ENCODE measurements around the gene CAPNS1.
"Not testable (repeated sequence)": the region's sequence is repeated elsewhere in the genome, so short reads cannot be mapped to it uniquely, and the experiment has no call there.

Gene CAPNS1

DNA sequence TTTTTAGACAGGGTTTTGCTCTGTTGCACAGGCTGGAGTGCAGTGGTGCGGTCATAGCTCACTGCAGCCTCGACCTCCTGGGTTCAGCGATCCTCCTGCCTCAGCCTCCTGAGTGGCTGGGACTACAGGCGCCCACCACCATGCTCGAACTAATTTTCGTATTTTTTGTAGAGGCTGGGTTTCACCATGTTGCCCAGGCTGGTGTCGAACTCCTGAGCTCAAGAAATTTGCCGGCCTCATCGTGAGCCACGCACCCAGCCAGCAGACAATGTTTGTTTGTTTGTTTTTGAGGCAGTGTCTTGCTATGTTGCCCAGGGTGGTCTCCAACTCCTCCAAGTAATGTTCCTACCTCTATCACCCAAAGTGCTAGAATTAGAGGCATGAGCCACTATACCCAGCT is 13.3 kb downstream of the CAPNS1 start:
- Histone ChIP-seq H3K36me3 (replicated peaks) (peaks cover 29% of the 10 kb centered on the region), H3K27me3 (replicated peaks) (no peaks in the 10 kb centered on the region), H3K4me3 (ENCODE audit: low read depth, low read length) (no peak overlapping the region), H3K27ac (no peak overlapping the region)
- TF ChIP-seq, protein P1, sequence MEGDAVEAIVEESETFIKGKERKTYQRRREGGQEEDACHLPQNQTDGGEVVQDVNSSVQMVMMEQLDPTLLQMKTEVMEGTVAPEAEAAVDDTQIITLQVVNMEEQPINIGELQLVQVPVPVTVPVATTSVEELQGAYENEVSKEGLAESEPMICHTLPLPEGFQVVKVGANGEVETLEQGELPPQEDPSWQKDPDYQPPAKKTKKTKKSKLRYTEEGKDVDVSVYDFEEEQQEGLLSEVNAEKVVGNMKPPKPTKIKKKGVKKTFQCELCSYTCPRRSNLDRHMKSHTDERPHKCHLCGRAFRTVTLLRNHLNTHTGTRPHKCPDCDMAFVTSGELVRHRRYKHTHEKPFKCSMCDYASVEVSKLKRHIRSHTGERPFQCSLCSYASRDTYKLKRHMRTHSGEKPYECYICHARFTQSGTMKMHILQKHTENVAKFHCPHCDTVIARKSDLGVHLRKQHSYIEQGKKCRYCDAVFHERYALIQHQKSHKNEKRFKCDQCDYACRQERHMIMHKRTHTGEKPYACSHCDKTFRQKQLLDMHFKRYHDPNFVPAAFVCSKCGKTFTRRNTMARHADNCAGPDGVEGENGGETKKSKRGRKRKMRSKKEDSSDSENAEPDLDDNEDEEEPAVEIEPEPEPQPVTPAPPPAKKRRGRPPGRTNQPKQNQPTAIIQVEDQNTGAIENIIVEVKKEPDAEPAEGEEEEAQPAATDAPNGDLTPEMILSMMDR (IDR thresholded peaks at IDR 0.05; ENCODE audit: low read depth, low read length, missing control alignments) = no peak
- in situ Hi-C loops (cut with HindIII; ENCODE audit: low pct_ligation_motif_present, low sequenced_read_pairs) = no loop called here
- no peak for DNase-seq

GRCh38 chr19:36160821-36161596 is 21.1 kb downstream of the CAPNS1 start:
- Histone ChIP-seq H3K4me3 (ENCODE audit: low read depth, low read length) (no peak overlapping the region), H3K27me3 (replicated peaks) (no peaks in the 10 kb centered on the region), H3K36me3 (replicated peaks) (no peaks in the 10 kb centered on the region), H3K27ac (no peak overlapping the region)
- DNase-seq = no peak
- in situ Hi-C loops (cut with HindIII; ENCODE audit: low pct_ligation_motif_present, low sequenced_read_pairs) = no loop called here
- TF ChIP-seq, protein P1 (IDR thresholded peaks at IDR 0.05; ENCODE audit: low read depth, low read length, missing control alignments) = no peak

DNA sequence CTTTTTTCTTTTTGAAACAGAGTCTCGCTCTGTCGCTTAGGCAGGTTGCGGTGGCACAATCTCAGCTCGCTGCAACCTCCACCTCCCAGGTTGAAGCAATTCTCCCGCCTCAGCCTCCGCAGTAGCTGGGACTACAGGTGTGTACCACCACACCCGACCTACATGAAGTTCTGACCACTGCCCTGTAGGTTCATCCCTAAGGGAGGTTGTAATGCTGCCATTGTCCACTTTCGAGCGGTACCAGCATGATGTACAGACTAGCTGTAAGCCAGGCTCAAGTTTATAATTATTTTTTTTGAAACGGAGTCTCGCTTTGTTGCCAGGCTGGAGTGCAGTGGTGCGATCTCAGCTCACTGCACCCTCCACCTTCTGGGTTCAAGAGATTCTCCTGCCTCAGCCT is 23.9 kb downstream of the CAPNS1 start:
- Histone ChIP-seq H3K27me3 (replicated peaks) (no peaks in the 10 kb centered on the region), H3K36me3 (replicated peaks) (no peaks in the 10 kb centered on the region), H3K27ac (no peak overlapping the region), H3K4me3 (ENCODE audit: low read depth, low read length) (no peak overlapping the region)
- no peak for DNase-seq
- TF ChIP-seq, protein P1 (IDR thresholded peaks at IDR 0.05; ENCODE audit: low read depth, low read length, missing control alignments) = no peak
- in situ Hi-C loops (cut with HindIII; ENCODE audit: low pct_ligation_motif_present, low sequenced_read_pairs) = no loop called here

DNA sequence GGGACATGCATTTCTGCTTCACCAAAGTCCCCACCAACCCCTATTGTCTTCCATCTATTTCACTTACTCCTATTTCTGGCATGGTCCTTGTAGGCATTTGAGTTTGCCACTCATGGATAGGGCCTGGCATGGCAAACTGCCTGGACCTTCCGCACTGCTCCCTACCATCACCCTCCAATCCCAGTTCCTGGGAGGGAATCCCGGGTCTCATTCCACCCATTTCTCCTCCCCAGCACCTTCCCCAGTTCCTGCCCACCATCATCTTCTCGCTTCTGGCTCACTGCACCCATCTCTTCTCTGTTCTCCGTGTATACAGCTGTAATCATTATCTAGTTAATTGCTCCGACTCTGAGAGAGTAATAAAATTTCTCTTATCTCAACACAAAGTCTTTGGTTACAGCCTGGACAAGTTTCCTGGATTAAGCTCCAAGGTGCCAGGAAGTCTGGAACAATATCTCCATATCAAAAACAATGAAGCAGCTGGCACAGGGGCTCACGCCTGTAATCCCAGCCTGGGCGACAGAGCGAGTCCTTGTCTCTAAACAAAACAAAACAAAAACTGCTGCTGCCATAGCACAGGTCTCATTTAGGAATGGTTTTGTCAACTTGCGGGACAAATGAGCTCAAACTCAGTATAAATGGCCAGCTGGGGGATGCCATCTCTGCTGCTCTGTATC is 29.4 kb downstream of the CAPNS1 start:
- H3K27ac ChIP-seq = no peak overlapping the region
- H3K4me3 ChIP-seq (ENCODE audit: low read depth, low read length) = no peak overlapping the region
- H3K27me3 ChIP-seq (replicated peaks) = no peaks in the 10 kb centered on the region
- DNase-seq = no peak
- in situ Hi-C loops (cut with HindIII; ENCODE audit: low pct_ligation_motif_present, low sequenced_read_pairs) = no loop called here
- TF ChIP-seq, protein P1 (IDR thresholded peaks at IDR 0.05; ENCODE audit: low read depth, low read length, missing control alignments) = no peak
- H3K36me3 ChIP-seq (replicated peaks) = no peaks in the 10 kb centered on the region

DNA sequence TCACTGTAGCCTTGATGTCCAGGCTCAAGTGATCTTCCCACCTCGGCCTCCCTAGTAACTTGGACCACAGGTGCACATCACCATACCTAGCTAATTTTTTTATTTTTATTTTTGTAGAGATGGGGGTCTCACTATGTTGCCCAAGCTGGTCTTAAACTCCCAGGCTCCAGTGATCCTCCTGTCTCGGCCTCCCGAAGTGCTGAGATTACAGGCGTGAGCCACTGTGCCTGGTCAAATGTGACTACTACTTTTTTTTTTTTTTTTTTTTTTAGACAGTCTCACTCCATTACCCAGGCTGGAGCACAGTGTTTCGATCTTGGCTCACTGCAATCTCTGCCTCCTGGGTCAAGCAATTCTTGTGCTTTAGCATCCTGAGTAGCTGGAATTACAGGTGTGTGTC is 33.0 kb downstream of the CAPNS1 start:
- no peaks in the 10 kb centered on the region for H3K36me3 ChIP-seq (replicated peaks)
- no peak overlapping the region for H3K27ac ChIP-seq
- no peak overlapping the region for H3K4me3 ChIP-seq (ENCODE audit: low read depth, low read length)
- TF ChIP-seq, protein P1 (IDR thresholded peaks at IDR 0.05; ENCODE audit: low read depth, low read length, missing control alignments) = no peak
- H3K27me3 ChIP-seq (replicated peaks) = no peaks in the 10 kb centered on the region
- in situ Hi-C loops (cut with HindIII; ENCODE audit: low pct_ligation_motif_present, low sequenced_read_pairs) = no loop called here
- no peak for DNase-seq

GRCh38 chr19:36173846-36174245 is 34.0 kb downstream of the CAPNS1 start:
- H3K27me3 ChIP-seq (replicated peaks); H3K4me3 ChIP-seq (ENCODE audit: low read depth, low read length); H3K36me3 ChIP-seq (replicated peaks); DNase-seq; H3K27ac ChIP-seq; in situ Hi-C loops (cut with HindIII; ENCODE audit: low pct_ligation_motif_present, low sequenced_read_pairs): not testable (repeated sequence)

GRCh38 chr19:36179077-36179476 is 39.2 kb downstream of the CAPNS1 start:
- H3K27me3 ChIP-seq (replicated peaks); DNase-seq; H3K36me3 ChIP-seq (replicated peaks); H3K4me3 ChIP-seq (ENCODE audit: low read depth, low read length); in situ Hi-C loops (cut with HindIII; ENCODE audit: low pct_ligation_motif_present, low sequenced_read_pairs); H3K27ac ChIP-seq: not testable (repeated sequence)

Data from brain microvascular endothelial cell (primary cell).